Stomach smooth muscle (tissue), 2 donors: ENCODE data around the gene YAP1.

Source experiments
- H3K27ac ChIP-seq: one replicate; pipeline ENCODE4 v1.7.0; 2013; ENCODE audit warnings: mild to moderate bottlenecking, low read length, inconsistent platforms
- H3K27me3 ChIP-seq, 2 donors: one replicate each; pipeline ENCODE4 v1.7.0; 2013; ENCODE audit warnings: low read length in 2 of 2; ENCODE audit not compliant: insufficient read depth in 2 of 2, control insufficient read depth in 1 of 2
- H3K36me3 ChIP-seq, 2 donors: one replicate each; pipeline ENCODE4 v1.7.0; 2013; ENCODE audit warnings: low read length in 2 of 2; ENCODE audit not compliant: control insufficient read depth in 2 of 2, insufficient read depth in 2 of 2
- H3K4me1 ChIP-seq: one replicate; pipeline ENCODE4 v1.7.0; 2013; ENCODE audit warnings: low read length; ENCODE audit not compliant: control insufficient read depth, insufficient read depth
- H3K4me3 ChIP-seq, 2 donors: one replicate each; pipeline ENCODE4 v1.7.0; 2013; ENCODE audit warnings: low read length in 2 of 2
- H3K9ac ChIP-seq, 2 donors: one replicate each; pipeline ENCODE4 v1.7.0; 2013; ENCODE audit warnings: low read length in 2 of 2, mild to moderate bottlenecking in 1 of 2
- H3K9me3 ChIP-seq, 2 donors: one replicate each; pipeline ENCODE4 v1.7.0; 2013; ENCODE audit warnings: low read length in 2 of 2; ENCODE audit not compliant: control insufficient read depth in 2 of 2
- donor health status: healthy.
- donor health status: Pancreatic carcinoma.

The YAP1 gene

DNA sequence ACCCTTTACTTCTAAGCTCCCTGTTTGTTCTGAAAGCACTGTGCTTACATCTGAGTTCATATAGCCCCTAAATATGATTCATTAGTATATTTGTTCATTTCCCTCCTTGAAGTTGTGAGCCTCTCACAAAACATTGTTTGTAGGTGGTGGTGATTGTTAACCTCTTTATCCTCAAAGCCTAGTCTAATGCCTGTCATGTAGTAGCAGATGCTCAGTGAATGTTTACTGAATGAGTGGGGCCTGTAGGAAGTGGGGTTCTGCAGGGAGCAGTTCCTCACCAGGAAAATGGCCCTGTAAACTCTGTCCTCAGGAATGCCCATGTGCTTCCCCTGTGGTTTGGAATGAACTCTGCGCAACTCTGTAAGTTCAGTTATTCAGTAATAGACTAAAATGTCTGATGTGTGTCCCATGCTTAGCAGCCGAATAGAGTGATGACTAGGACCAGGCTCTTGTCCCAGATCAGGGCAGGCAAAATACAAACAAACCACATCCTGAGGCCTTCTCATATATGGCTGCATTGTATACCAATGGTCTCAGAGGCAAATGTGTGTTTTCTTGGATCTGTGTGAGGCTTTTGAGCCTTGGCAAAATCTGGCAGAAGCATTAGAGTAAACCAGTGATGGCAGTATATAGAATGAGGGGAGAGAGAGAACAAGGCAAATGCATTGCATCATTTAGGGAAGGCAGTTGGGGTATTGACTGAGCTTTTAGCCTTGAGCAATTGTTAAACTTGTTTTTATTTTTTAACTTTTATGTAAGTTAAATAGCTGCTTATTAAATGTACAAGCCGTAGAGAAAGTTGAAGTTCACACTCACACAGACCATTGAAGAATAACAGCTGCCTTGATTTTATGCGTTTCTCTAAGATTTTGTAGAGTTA lies 115.7 kb downstream of the YAP1 start:
- H3K36me3 ChIP-seq: peaks cover 11 to 19% of the 10 kb centered on the region in 2 donors
- no peak overlapping the region for H3K9ac ChIP-seq
- H3K9me3 ChIP-seq: no peaks in the 10 kb centered on the region
- H3K27me3 ChIP-seq: no peaks in the 10 kb centered on the region
- no peaks in the 10 kb centered on the region for H3K4me1 ChIP-seq
- no peak overlapping the region for H3K4me3 ChIP-seq
- no peak overlapping the region for H3K27ac ChIP-seq

GRCh38 chr11:102226702-102227490 lies 116.6 kb downstream of the YAP1 start:
- no peak overlapping the region for H3K27ac ChIP-seq
- no peaks in the 10 kb centered on the region for H3K4me1 ChIP-seq

DNA sequence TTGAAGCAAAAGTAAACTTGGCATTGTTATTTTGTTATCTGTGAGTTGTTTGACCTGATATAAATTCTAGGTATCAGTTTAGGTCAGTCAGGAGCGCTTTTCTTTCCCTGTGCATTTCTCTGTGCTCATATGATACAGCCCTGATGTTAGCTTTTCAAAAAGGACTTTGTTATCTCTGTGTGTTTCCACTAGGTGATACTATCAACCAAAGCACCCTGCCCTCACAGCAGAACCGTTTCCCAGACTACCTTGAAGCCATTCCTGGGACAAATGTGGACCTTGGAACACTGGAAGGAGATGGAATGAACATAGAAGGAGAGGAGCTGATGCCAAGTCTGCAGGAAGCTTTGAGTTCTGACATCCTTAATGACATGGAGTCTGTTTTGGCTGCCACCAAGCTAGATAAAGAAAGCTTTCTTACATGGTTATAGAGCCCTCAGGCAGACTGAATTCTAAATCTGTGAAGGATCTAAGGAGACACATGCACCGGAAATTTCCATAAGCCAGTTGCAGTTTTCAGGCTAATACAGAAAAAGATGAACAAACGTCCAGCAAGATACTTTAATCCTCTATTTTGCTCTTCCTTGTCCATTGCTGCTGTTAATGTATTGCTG lies 119.4 kb downstream of the YAP1 start:
- no peaks in the 10 kb centered on the region for H3K4me1 ChIP-seq
- H3K36me3 ChIP-seq: peaks cover 13 to 18% of the 10 kb centered on the region in 2 donors
- H3K9me3 ChIP-seq: no peaks in the 10 kb centered on the region
- H3K27me3 ChIP-seq: no peaks in the 10 kb centered on the region
- no peak overlapping the region for H3K4me3 ChIP-seq
- H3K9ac ChIP-seq: no peak overlapping the region
- H3K27ac ChIP-seq: no peak overlapping the region

More at GRCh38 chr11:102226702-102227490, 116.6 kb downstream of the YAP1 start:
- no peaks in the 10 kb centered on the region for H3K9me3 ChIP-seq
- no peak overlapping the region for H3K9ac ChIP-seq
- H3K27me3 ChIP-seq: no peaks in the 10 kb centered on the region
- no peak overlapping the region for H3K4me3 ChIP-seq
- H3K36me3 ChIP-seq: peaks cover 11 to 19% of the 10 kb centered on the region in 2 donors

DNA sequence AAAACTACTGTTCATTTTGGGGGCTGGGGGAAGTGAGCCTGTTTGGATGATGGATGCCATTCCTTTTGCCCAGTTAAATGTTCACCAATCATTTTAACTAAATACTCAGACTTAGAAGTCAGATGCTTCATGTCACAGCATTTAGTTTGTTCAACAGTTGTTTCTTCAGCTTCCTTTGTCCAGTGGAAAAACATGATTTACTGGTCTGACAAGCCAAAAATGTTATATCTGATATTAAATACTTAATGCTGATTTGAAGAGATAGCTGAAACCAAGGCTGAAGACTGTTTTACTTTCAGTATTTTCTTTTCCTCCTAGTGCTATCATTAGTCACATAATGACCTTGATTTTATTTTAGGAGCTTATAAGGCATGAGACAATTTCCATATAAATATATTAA lies 119.9 kb downstream of the YAP1 start:
- Histone ChIP-seq H3K9me3 (no peaks in the 10 kb centered on the region), H3K4me1 (peaks cover 3% of the 10 kb centered on the region), H3K27ac (no peak overlapping the region), H3K36me3 (peaks cover 13 to 18% of the 10 kb centered on the region in 2 donors), H3K4me3 (no peak overlapping the region), H3K9ac (no peak overlapping the region), H3K27me3 (no peaks in the 10 kb centered on the region)

DNA sequence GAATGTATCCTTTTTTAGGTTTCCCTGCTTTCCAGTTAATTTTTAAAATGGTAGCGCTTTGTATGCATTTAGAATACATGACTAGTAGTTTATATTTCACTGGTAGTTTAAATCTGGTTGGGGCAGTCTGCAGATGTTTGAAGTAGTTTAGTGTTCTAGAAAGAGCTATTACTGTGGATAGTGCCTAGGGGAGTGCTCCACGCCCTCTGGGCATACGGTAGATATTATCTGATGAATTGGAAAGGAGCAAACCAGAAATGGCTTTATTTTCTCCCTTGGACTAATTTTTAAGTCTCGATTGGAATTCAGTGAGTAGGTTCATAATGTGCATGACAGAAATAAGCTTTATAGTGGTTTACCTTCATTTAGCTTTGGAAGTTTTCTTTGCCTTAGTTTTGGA lies 120.7 kb downstream of the YAP1 start:
- H3K27ac ChIP-seq: no peak overlapping the region
- H3K27me3 ChIP-seq: no peaks in the 10 kb centered on the region
- H3K4me3 ChIP-seq: no peak overlapping the region
- peaks cover 13 to 18% of the 10 kb centered on the region in 2 donors for H3K36me3 ChIP-seq
- H3K9ac ChIP-seq: no peak overlapping the region
- H3K9me3 ChIP-seq: no peaks in the 10 kb centered on the region
- peaks cover 3% of the 10 kb centered on the region for H3K4me1 ChIP-seq

GRCh38 chr11:102234779-102235439 lies 124.7 kb downstream of the YAP1 start:
- Histone ChIP-seq H3K9me3 (no peaks in the 10 kb centered on the region), H3K4me3 (no peak overlapping the region), H3K9ac (no peak overlapping the region), H3K27ac (no peak overlapping the region), H3K36me3 (peaks cover 2 to 4% of the 10 kb centered on the region in 2 donors), H3K27me3 (no peaks in the 10 kb centered on the region), H3K4me1 (peaks cover 3% of the 10 kb centered on the region)

DNA sequence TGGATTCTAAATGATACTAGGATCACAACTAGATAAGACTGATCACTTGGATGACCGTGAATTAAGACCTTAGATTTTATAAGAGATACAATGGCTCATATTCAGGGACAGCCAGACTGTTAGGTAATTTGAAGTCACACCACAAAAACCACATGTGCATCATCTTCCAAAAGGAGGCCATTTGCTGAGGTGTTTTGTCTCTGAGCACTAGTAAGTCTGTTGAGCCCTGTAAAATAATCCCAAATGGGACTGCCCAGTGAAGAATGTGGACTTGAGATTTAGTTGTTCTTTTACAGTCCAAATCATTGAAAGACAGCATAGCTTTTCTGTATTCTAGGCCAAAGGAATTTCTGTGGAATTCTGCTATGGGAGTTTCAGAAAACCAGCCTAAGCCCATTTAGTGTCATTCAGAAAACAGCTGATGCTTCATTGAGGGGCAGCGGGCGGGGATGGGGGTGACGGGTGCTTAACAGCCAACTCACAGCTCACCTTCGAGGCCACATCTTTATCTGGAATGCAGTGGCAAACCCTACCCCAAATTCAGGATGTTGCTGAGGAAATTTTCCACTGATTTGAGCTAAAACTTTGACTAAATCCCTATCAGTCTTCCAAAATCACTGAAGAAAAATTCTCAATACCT lies 127.0 kb downstream of the YAP1 start:
- H3K27me3 ChIP-seq: no peaks in the 10 kb centered on the region
- no peak overlapping the region for H3K27ac ChIP-seq
- no peak overlapping the region for H3K4me3 ChIP-seq
- H3K36me3 ChIP-seq: peaks cover 2 to 4% of the 10 kb centered on the region in 2 donors
- H3K9me3 ChIP-seq: no peaks in the 10 kb centered on the region
- no peak overlapping the region for H3K9ac ChIP-seq
- peaks cover 3% of the 10 kb centered on the region for H3K4me1 ChIP-seq

GRCh38 chr11:102238391-102238821 lies 128.2 kb downstream of the YAP1 start:
- Histone ChIP-seq H3K27ac (no peak overlapping the region), H3K9me3 (no peaks in the 10 kb centered on the region), H3K27me3 (no peaks in the 10 kb centered on the region), H3K4me3 (no peak overlapping the region), H3K36me3 (peaks cover 2% of the 10 kb centered on the region in 2 donors), H3K4me1 (peaks cover 3% of the 10 kb centered on the region), H3K9ac (no peak overlapping the region)

GRCh38 chr11:102239448-102239847 lies 129.2 kb downstream of the YAP1 start:
- no peak overlapping the region for H3K4me3 ChIP-seq
- peaks cover 3% of the 10 kb centered on the region for H3K4me1 ChIP-seq
- no peak overlapping the region for H3K9ac ChIP-seq
- H3K9me3 ChIP-seq: no peaks in the 10 kb centered on the region
- no peaks in the 10 kb centered on the region for H3K27me3 ChIP-seq
- no peaks in the 10 kb centered on the region for H3K36me3 ChIP-seq
- no peak overlapping the region for H3K27ac ChIP-seq

DNA sequence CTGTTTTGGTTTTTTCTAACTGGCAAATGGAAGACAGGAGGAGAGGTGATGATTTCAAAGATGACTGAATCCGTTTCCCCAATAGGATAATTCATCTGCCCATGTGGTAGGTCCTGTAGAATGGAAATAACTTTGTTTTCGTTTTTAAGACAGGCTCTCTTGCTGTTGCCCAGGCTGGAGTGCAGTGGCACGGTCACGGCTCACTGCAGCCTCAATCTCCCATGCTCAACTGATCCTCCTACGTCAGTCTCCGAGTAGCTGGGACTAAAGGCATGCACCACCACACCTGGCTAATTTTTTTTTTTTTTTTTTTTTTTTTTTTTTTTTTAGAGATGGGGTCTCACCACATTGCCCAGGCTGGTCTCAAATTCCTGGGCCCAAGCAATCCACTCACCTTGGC lies 129.7 kb downstream of the YAP1 start:
- Histone ChIP-seq H3K27me3 (no peaks in the 10 kb centered on the region), H3K4me3 (no peak overlapping the region), H3K9me3 (no peaks in the 10 kb centered on the region), H3K9ac (no peak overlapping the region), H3K27ac (no peak overlapping the region), H3K36me3 (no peaks in the 10 kb centered on the region), H3K4me1 (peaks cover 2% of the 10 kb centered on the region)
